K562 (cell line): ENCODE data around the gene BCL7C. TPM values are rescaled to one million over a fixed set of nuclear protein-coding genes. Genes with fewer than 3 reads are reported as not detected.

Experiments
- E2F6 ChIP-seq, 2 experiments: IDR thresholded peaks; 2 replicates each; pipeline ENCODE4 v1.6.1; 2011; ENCODE audit warnings: borderline replicate concordance in 1 of 2, control low read depth in 1 of 2, low read depth in 1 of 2, low read length in 1 of 2, mild to moderate bottlenecking in 1 of 2, mixed read lengths in 1 of 2, moderate library complexity in 1 of 2; ENCODE audit not compliant: insufficient read depth in 1 of 2, insufficient read length in 1 of 2, poor library complexity in 1 of 2, severe bottlenecking in 1 of 2; ENCODE audit errors: extremely low read depth in 1 of 2
- ETV1 ChIP-seq: fragments of 450-650 bp; conservative IDR thresholded peaks from 2 replicates; pipeline ENCODE4 v1.6.1; 2016; ENCODE audit warnings: missing genetic modification characterization, control low read depth, low read depth, missing compliant biosample characterization
- HEY1 ChIP-seq: fragments of 250-450 bp; sonication (Bioruptor Pico); IDR thresholded peaks from 2 replicates; pipeline ENCODE4 v1.5.0; 2020; ENCODE audit warnings: mild to moderate bottlenecking, moderate library complexity, borderline replicate concordance
- HMG20B ChIP-seq: fragments of 250-450 bp; sonication (Bioruptor Pico); IDR thresholded peaks from 2 replicates; pipeline ENCODE4 v1.5.0; 2021; ENCODE audit warnings: mild to moderate bottlenecking
- NFXL1 ChIP-seq: fragments of 450-650 bp; formaldehyde crosslinking; IDR thresholded peaks from 2 replicates; pipeline ENCODE4 v1.4.0; 2021; ENCODE audit warnings: mild to moderate bottlenecking
- REST ChIP-seq, 2 experiments: fragments of 450-650 bp; formaldehyde crosslinking in 1 of 2; IDR thresholded peaks; 2 replicates each; pipeline versions ENCODE4 v1.4.0 to v1.6.1; 2014 to 2020; ENCODE audit warnings: mild to moderate bottlenecking in 2 of 2, borderline replicate concordance in 1 of 2, low read depth in 1 of 2
- TCF3 ChIP-seq: sonication (generic); formaldehyde crosslinking; IDR thresholded peaks from 2 replicates; pipeline ENCODE4 v1.4.0; 2020; ENCODE audit warnings: mild to moderate bottlenecking, missing genetic modification reagents
- TCF7 ChIP-seq: sonication (generic); IDR thresholded peaks from 2 replicates; pipeline ENCODE4 v1.6.1; 2016; ENCODE audit warnings: antibody characterized with exemption, borderline replicate concordance
- ZNF224 ChIP-seq: sonication (generic); formaldehyde crosslinking; IDR thresholded peaks from 2 replicates; pipeline ENCODE4 v1.8.0; 2022; ENCODE audit warnings: mild to moderate bottlenecking, missing genetic modification reagents
- polyA plus RNA-seq, 8 experiments: library from polyadenylated mRNA; depleted of rRNA in 4 of 8; stranded (reverse) in 5 of 8; unstranded in 3 of 8; fragments of >200 nt; fragmentation: Nextera tagmentation in 2 of 8; fragmentation: Illumina TruSeq in 1 of 8; extraction: Ambion mirVana in 2 of 8; extraction: Trizol in 1 of 8; gene quantifications; 2 replicates each; pipeline versions ENCODE4 v1.2.1 to v1.2.3, GENCODE V29; 2011 to 2014; ENCODE audit warnings: inconsistent platforms in 1 of 8, missing spikeins in 1 of 8
- total RNA-seq, 7 experiments: library from RNA; depleted of rRNA in 6 of 7; stranded (reverse); fragments of >200 nt in 6 of 7; fragmentation: Illumina TruSeq in 2 of 7; extraction: Trizol in 2 of 7; gene quantifications; 2 replicates each; pipeline versions ENCODE4 v1.2.1 to v1.2.3, GENCODE V29; 2011 to 2021; ENCODE audit warnings: low replicate concordance in 1 of 7
- TF ChIP-seq, protein P1 (sequence below): fragments of 450-650 bp; IDR thresholded peaks from 2 replicates; pipeline ENCODE4 v1.6.1; 2016; ENCODE audit warnings: low read depth, mild to moderate bottlenecking, moderate library complexity
- TF ChIP-seq, protein P2 (sequence below): sonication (generic); formaldehyde crosslinking; IDR thresholded peaks from 2 replicates; pipeline ENCODE4 v1.8.1; 2023; ENCODE audit warnings: mild to moderate bottlenecking, missing genetic modification reagents, moderate library complexity

The BCL7C gene
- total and polyA plus RNA-seq, 9 of the 15 experiments (the other 6 are each of a cell fraction or from before 2014, with no cell fraction given): 1.7 to 85.8 (median 19.6) TPM

GRCh38 chr16:30903002-30903401 lies 9.1 kb upstream of the BCL7C start (continued):
- no peak for TF ChIP-seq REST (IDR thresholded peaks at IDR 0.05; ENCODE audit: borderline replicate concordance)
- TF ChIP-seq REST (CRISPR knock-in tag; IDR thresholded peaks at IDR 0.05; ENCODE audit: low read depth): no peak
- no peak for TF ChIP-seq TCF7
- no peak for TF ChIP-seq ETV1 (tag)
- TF ChIP-seq NFXL1 (CRISPR knock-in tag): no peak
- TF ChIP-seq, protein P1, sequence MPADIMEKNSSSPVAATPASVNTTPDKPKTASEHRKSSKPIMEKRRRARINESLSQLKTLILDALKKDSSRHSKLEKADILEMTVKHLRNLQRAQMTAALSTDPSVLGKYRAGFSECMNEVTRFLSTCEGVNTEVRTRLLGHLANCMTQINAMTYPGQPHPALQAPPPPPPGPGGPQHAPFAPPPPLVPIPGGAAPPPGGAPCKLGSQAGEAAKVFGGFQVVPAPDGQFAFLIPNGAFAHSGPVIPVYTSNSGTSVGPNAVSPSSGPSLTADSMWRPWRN: no peak
- no peak for TF ChIP-seq HEY1
- TF ChIP-seq TCF3 (CRISPR knock-in tag): no peak
- TF ChIP-seq, protein P2, sequence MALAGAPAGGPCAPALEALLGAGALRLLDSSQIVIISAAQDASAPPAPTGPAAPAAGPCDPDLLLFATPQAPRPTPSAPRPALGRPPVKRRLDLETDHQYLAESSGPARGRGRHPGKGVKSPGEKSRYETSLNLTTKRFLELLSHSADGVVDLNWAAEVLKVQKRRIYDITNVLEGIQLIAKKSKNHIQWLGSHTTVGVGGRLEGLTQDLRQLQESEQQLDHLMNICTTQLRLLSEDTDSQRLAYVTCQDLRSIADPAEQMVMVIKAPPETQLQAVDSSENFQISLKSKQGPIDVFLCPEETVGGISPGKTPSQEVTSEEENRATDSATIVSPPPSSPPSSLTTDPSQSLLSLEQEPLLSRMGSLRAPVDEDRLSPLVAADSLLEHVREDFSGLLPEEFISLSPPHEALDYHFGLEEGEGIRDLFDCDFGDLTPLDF: no peak
- peak in 1 of 2 experiments; percentile 47 for TF ChIP-seq E2F6 (IDR thresholded peaks at IDR 0.05; ENCODE audit: borderline replicate concordance in 1 of 2, extremely low read depth in 1 of 2, insufficient read depth in 1 of 2, insufficient read length in 1 of 2, low read depth in 1 of 2, low read length in 1 of 2, poor library complexity in 1 of 2, severe bottlenecking in 1 of 2)
- no peak for TF ChIP-seq ZNF224 (CRISPR knock-in tag)
- TF ChIP-seq HMG20B (CRISPR knock-in tag): no peak
